ENCODE results near the gene GFRA1.

The GFRA1 gene

DNA sequence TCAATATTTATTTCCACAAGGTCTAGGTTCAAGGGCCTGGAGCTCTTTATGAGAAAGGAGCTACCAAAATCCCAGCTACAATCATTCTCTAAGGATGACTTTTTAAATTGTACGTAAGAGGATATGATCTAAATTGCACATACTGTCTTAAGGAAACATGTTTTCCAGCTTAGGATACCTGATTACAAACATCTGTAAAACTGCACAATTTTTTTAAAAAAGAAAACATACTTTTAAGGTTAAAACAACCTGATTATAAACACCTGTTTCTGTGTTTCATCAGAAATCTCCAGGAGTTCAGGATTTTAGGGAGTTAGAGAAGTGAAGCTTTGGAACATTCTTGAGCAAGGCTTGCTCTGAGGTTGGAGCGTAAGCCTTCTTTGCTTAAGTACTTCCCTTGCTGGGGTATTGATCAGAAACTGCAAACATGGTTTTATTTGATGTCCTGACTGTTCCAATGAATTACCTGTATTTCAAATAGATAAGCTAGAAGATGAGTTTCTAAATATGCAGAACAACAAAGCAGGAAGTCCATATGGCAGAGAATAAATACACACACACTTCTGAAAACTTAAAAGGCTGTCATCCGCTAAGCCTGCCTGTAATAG lies 248.6 kb downstream of the GFRA1 start:
- DNase-seq = no peak

GRCh38 chr10:116017405-116017804 lies 255.6 kb downstream of the GFRA1 start:
- no peak for DNase-seq

DNA sequence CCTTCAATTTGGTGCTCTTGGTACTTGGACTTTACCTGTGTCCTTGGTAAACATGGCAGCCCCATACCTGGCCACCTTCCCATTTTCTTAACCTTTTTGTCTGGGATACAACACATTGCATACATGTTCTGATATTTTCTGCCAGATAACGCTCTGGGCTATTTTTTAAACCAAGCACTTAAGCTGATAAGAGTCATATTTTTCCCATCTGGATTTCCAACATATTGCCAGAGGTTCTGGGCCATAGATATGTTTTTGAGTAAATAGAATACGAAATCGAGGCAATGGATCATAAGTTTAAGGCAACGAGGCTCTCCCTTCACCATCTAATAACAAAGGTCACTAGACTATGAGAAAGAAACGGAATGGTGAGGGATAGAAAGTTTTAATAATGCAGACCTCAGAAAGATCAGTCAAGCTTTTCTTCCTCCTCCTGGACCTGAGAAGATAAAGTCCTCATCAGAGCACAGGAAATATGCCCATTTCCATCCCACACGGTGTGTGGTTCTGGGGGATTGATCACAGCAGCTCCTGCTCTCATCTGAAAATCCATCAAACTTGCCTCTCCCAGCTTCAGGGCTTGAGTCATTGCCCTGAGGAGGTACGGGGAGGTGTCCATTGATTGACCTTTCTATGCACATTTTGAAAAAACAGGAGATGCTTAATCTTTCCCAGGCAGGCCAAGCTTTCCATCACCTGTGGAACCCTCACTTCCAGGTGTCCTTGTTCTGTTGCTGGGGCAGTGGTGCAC lies 257.2 kb downstream of the GFRA1 start:
- no peak for DNase-seq

DNA sequence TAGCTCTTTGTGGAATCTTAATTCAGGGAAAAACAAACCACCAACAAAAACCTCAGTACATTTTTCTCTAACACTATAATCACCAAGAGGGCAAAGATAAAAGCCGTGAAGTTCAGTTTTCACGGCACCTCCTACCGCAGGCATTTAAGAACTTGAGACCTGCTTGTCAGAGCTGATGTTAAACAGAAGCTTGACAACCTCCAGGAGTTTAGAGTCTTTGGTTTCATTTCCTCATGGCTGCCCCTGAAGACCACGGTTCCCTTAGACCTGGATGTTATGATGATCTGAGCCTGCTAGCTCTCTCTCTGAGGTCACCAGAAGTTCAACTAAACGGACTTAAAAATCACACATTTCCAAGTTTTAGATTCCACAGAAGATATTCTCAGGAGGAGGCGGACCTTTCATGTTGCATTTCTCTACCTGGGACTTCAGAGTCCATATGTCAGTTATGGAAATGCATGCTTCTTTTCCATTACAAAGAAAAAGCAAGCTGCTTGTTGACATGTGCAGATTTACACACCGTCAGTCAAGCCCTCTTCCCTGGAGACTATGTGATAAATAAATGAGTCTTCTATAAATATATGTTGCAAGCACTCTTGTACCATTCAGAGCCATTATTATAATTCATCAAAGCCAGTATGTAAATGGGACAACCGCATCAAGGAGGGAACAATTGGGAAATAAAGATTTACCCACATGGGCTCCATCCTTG lies 258.0 kb downstream of the GFRA1 start:
- DNase-seq = no peak

DNA sequence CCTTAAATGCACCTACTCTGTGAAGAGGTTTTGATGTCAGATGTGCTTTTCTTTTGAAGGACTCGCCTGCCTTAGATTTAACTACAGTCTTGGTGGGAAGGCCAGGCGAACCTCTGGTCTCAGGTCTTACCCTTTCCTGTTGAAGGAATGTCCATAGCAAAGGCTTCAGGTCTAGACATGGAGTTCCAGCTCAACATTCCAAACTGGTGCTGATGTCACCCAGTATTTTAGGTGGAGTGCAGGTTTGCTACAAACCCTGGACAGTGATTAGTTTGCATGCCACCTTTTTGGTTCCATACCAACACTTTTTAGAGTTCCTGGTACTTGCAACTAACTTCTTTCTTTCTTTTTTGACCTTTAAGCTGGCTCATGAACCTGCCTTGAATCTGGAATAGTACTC lies 258.7 kb downstream of the GFRA1 start:
- no peak for DNase-seq

DNA sequence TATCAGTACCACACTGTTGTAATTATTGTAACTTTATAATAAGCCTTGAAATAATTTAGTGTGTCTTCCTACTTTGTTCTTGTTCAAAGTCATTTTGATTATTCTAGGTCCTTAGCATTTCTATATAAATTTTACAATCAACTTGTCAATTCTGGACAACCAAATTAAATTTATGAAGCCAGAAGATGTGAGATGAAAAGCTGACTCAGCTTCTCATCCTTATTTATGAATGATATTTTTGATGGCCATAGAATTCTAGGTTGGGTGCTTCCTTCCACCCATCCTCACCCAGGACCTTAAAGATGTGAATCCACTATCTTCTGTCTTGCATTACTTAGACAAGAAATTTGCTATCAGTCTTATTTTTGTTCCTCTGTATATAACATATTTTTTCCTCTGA lies 261.1 kb downstream of the GFRA1 start:
- DNase-seq = no peak

DNA sequence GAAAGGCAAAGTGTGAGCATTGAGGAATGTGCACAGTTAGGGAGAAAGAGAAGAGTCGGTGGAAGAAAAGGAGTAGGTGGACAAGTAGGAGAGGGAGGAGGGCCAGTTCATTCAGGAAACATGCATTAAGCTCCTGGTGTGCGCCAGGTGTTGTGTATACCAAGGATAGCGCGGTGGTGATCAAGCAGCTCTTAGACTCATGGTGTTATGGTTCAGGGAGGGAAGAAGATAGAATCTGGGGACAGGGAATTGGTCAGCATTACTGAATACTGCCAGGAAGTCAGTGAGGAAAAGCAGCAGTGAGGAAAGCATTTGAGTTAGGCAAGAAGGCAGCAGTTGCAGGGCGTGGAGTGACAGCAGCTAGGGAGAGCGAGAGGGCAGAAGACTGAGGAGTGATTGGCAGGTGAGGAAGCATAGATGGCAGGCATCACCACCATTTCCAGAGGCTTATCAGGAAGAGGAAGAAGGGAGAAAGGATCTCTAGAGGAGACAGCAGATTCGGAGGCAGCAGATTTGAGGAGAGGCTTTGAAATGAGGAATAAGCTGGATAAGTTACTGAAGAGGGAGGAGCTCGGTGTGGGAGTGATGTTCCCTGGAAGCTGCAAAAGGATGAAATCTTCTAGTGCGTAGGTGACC lies 265.6 kb downstream of the GFRA1 start:
- DNase-seq = no peak
